ENCODE results near the gene AURKA. TPM values are rescaled to one million over a fixed set of nuclear protein-coding genes. Genes with fewer than 3 reads are reported as not detected.

Gene AURKA
- polyA plus RNA-seq, 1 donor (not counting 4 experiments of a cell fraction or from before 2014, with no cell fraction given) = 36.1 TPM

DNA sequence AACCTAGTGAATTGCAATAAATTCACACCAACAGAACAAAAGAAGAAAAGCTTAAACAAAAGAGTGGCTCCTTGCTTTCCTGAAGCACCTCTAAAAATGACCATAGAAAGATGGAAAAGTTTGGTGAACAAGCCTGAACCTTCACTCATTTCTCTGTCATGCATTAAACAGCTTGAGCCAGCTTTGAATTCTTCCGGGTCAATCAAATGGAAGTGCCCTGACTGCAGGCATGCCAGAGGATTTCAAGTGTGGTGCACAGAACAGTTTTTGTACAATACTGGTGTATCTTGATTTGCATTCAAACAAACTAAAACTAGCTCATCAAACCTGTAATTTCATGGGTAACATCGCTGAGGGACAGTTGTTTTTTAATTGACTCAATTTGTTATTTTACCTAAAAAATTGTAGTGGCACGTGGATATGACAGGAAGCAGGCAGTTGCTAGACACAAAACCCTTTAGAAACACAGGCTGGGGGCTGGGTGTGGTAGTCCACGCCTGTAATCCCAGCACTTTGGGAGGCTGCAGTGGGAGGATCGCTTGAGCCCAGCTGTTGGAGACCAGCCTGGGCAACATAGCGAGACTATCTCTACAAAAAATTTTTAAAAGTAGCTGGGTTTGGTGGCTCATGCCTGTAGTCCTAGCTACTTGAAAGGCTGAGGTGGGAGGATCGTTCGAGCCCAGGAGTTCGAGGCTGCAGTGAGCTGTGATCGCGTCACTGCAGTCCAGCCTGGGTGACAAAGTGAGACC is 29.1 kb upstream of the AURKA start:
- Histone ChIP-seq H3K9me3 (ENCODE audit: control insufficient read depth, low read depth, low read length) (no peaks in the 10 kb centered on the region), H3K9me1 (ENCODE audit: control insufficient read depth, extremely low read depth, insufficient read depth, low read length) (no peaks in the 10 kb centered on the region), H3K36me3 (ENCODE audit: control insufficient read depth in 2 of 2, extremely low read depth in 1 of 2, insufficient read depth in 2 of 2, low read length in 2 of 2) (no peaks in the 10 kb centered on the region), H3K4me2 (ENCODE audit: control insufficient read depth, extremely low read depth, insufficient read depth, low read depth, low read length) (no peak overlapping the region), H4K20me1 (ENCODE audit: control insufficient read depth, extremely low read depth, insufficient read depth, low read length) (no peaks in the 10 kb centered on the region), H3K27ac (ENCODE audit: control insufficient read depth, insufficient read depth, low read length) (no peak overlapping the region), H2AFZ (ENCODE audit: control insufficient read depth, low read length) (no peak overlapping the region), H3K4me3 (ENCODE audit: control insufficient read depth in 2 of 3, extremely low read depth in 1 of 3, insufficient read depth in 2 of 3, low read depth in 1 of 3, low read length in 3 of 3) (no peak overlapping the region), H3K4me1 (ENCODE audit: control insufficient read depth, extremely low read depth, insufficient read depth, low read length) (no peaks in the 10 kb centered on the region), H3K27me3 (ENCODE audit: control insufficient read depth, extremely low read depth, insufficient read depth, low read length) (no peaks in the 10 kb centered on the region), H3K9ac (ENCODE audit: control insufficient read depth, extremely low read depth, insufficient read depth, low read length) (no peak overlapping the region), H3K79me2 (ENCODE audit: control insufficient read depth, insufficient read depth, low read length) (no peaks in the 10 kb centered on the region)
- DNase-seq (ENCODE audit: low read depth, low spot score) (no peak), FAIRE-seq (no peak)
- dilution Hi-C loops (cut with MboI; ENCODE audit: extremely low pct_ligation_motif_present, low sequenced_read_pairs) = no loop called here
- TF ChIP-seq, protein P1, sequence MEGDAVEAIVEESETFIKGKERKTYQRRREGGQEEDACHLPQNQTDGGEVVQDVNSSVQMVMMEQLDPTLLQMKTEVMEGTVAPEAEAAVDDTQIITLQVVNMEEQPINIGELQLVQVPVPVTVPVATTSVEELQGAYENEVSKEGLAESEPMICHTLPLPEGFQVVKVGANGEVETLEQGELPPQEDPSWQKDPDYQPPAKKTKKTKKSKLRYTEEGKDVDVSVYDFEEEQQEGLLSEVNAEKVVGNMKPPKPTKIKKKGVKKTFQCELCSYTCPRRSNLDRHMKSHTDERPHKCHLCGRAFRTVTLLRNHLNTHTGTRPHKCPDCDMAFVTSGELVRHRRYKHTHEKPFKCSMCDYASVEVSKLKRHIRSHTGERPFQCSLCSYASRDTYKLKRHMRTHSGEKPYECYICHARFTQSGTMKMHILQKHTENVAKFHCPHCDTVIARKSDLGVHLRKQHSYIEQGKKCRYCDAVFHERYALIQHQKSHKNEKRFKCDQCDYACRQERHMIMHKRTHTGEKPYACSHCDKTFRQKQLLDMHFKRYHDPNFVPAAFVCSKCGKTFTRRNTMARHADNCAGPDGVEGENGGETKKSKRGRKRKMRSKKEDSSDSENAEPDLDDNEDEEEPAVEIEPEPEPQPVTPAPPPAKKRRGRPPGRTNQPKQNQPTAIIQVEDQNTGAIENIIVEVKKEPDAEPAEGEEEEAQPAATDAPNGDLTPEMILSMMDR (optimal IDR thresholded peaks at IDR 0.05 in 1 of 3, IDR thresholded peaks at IDR 0.05 in 1 of 3, conservative IDR thresholded peaks at IDR 0.05 in 1 of 3; ENCODE audit: extremely low read depth in 1 of 3, insufficient read depth in 2 of 3, low read length in 3 of 3) = no peak
- no peak for TF ChIP-seq EZH2 (IDR thresholded peaks at IDR 0.05; ENCODE audit: low read length)

DNA sequence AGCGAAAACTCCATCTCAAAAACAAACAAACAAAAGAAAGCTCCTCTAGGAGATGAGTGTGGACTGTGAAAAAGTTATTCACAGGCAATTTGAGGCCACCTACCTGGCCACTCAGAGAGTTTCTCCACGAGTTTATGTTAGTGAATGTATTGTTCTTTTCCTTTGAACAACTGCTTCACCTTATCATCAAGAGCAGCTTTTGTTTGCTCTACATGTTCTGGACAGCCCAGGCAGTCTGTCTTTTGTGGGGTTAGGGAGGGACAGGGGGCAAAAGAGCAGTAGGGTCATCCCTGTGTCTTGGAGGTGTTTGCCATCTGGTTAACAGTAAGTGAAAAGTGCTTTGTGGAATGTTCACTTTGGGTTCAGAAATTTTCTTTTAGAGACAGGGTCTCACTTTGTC is 28.0 kb upstream of the AURKA start:
- Histone ChIP-seq H3K27ac (ENCODE audit: control insufficient read depth, insufficient read depth, low read length) (no peak overlapping the region), H3K27me3 (ENCODE audit: control insufficient read depth, extremely low read depth, insufficient read depth, low read length) (no peaks in the 10 kb centered on the region), H3K9ac (ENCODE audit: control insufficient read depth, extremely low read depth, insufficient read depth, low read length) (no peak overlapping the region), H4K20me1 (ENCODE audit: control insufficient read depth, extremely low read depth, insufficient read depth, low read length) (no peaks in the 10 kb centered on the region), H3K79me2 (ENCODE audit: control insufficient read depth, insufficient read depth, low read length) (no peaks in the 10 kb centered on the region), H3K9me1 (ENCODE audit: control insufficient read depth, extremely low read depth, insufficient read depth, low read length) (no peaks in the 10 kb centered on the region), H3K9me3 (ENCODE audit: control insufficient read depth, low read depth, low read length) (no peaks in the 10 kb centered on the region), H3K4me3 (ENCODE audit: control insufficient read depth in 2 of 3, extremely low read depth in 1 of 3, insufficient read depth in 2 of 3, low read depth in 1 of 3, low read length in 3 of 3) (no peak overlapping the region), H3K36me3 (ENCODE audit: control insufficient read depth in 2 of 2, extremely low read depth in 1 of 2, insufficient read depth in 2 of 2, low read length in 2 of 2) (no peaks in the 10 kb centered on the region), H2AFZ (ENCODE audit: control insufficient read depth, low read length) (no peak overlapping the region), H3K4me1 (ENCODE audit: control insufficient read depth, extremely low read depth, insufficient read depth, low read length) (no peaks in the 10 kb centered on the region), H3K4me2 (ENCODE audit: control insufficient read depth, extremely low read depth, insufficient read depth, low read depth, low read length) (no peak overlapping the region)
- no peak for DNase-seq (ENCODE audit: low read depth, low spot score)
- TF ChIP-seq, protein P1 (optimal IDR thresholded peaks at IDR 0.05 in 1 of 3, IDR thresholded peaks at IDR 0.05 in 1 of 3, conservative IDR thresholded peaks at IDR 0.05 in 1 of 3; ENCODE audit: extremely low read depth in 1 of 3, insufficient read depth in 2 of 3, low read length in 3 of 3) = no peak
- dilution Hi-C loops (cut with MboI; ENCODE audit: extremely low pct_ligation_motif_present, low sequenced_read_pairs) = no loop called here
- no peak for FAIRE-seq
